Activated T-cell treated with anti-CD3 and anti-CD28 coated beads, Interleukin-2, amount 50 U/mL, for 1 hour (primary cell): ENCODE results near the gene STAU1.
"Not testable (repeated sequence)": the region's sequence is repeated elsewhere in the genome, so short reads cannot be mapped to it uniquely, and the experiment has no call there.

ENCODE experiments used
- DNase-seq: peaks from one replicate; pipeline ENCODE4 v3.0.0-alpha.2; 2020

Gene STAU1

DNA sequence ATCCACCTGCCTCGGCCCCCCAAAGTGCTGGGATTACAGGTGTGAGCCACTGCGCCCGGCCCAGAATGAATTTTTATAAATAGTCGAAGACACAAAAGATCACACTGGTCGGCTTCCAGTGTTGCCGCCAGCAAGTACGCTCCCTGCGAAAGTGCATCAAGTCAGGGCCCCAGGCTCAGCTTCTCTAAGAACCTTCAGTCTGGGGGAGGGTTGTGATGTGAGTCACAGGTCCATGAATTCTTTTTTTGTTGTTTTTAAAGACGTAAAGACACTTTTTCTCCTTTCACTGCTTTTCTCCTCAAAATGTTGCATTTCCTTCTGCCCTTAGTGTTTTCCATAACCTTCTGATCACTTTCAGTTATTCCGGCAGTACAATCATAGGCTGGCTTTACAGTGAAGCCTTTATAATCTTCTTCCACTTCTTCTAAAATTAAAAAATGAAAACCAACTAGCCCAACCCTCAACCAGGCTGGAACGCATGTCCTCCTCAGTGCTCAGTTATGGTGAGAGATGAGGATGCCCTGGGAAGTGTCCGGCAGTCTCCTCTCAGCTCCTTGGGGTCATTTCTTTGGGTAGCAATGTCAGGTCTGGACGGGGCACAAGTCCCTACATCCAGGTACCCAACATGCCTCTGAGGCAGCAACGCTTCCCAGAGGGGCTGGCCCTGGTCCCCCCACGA is 75.4 kb downstream of the STAU1 start:
- no peak for DNase-seq

- no peak for DNase-seq
Observed at GRCh38 chr20:49110767-49111694, 77.1 kb downstream of the STAU1 start.

GRCh38 chr20:49106328-49106727 is 81.8 kb downstream of the STAU1 start:
- DNase-seq = no peak

GRCh38 chr20:49104979-49105547 is 83.1 kb downstream of the STAU1 start:
- not testable (repeated sequence) for DNase-seq

DNA sequence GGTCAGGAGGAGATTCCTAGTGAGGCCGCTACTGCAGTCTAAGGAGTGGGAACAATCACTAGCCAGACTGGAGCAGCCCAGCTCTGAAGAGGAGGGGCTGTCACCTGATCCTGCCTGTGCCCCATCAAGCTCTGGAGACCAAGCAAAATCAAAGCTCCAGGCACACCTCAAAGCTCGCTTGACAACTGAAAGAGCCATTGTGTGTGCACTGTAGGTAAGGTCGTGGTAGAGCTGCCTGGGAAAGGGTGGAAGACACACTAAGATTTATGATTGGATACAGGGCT is 83.8 kb downstream of the STAU1 start:
- no peak for DNase-seq

- DNase-seq = no peak
Observed at GRCh38 chr20:49103647-49104364, 84.3 kb downstream of the STAU1 start.

DNA sequence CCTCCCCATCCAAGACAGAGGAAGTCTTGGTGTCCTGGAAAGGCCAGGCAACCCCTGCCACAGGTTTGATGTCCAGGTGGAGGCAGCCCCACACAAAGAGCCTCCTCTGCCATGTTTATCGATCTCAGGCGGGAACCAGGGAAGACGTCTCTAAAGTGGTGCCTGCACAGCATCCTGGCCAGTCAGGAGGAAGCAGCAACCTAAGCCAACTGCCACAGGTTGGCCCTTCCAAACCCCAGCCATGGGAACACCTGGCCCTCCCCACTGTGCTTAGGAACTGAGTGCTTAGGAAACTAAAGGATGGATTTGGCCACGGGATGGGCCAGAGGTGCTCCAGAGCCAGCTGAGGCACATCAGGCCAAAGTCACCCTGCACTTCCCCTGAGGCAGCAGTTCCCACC is 85.1 kb downstream of the STAU1 start:
- DNase-seq = no peak

DNA sequence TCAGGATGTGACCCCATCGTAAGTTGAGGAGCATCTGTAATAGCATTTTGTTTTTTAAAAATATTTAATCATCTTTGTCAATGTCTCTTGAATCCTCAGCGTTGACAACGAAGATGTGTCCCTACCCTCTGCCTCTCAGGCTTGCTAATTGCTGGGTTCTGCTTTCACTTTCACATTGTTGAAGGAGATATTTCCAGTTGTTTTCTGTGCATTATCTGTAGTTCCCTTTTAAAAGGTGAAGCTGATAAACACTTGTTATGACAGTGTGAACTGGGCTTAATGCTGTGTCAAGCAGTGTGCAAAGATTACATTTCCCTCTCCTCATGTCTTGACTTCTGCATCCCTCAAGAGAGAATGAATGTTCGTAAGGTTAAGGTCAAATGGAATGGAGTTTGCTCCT is 87.2 kb downstream of the STAU1 start:
- no peak for DNase-seq

DNA sequence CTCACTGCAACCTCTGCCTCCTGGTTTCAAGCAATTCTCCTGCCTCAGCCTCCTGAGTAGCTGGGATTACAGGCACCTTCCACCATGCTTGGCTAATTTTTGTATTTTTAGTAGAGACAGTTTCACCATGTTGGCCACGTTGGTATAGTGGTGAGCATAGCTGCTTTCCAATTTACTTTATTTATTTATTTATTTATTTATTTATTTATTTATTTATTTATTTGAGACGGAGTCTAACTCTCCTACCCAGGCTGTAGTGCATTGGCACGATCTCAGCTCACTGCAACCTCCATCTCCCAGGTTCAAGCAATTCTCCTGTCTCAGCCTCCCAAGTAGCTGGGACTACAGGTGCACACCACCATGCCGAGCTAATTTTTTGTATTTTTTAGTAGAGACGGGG is 87.8 kb downstream of the STAU1 start:
- DNase-seq = not testable (repeated sequence)

- no peak for DNase-seq
Observed at GRCh38 chr20:49099011-49099410, 89.1 kb downstream of the STAU1 start.

GRCh38 chr20:49098136-49098535 is 90.0 kb downstream of the STAU1 start:
- no peak for DNase-seq

DNA sequence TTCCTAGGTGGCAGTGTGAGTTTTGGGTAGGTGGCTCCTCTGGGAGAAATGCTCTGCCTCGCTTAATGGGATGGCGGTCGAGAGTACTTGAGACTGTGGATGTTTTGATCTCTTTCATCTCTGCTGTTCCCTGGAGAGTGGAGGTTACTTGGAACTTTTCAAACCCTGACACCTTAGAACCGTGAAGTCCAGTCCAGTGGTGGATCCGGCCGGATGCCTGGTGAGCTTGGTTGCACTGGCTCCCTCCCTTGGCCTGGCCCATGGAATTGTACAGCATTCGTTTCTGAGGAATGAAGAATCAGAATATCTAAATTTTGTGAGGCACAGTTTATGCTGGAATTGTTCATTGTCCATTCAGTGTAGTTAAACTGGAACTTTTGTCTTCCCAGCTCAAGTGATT is 91.0 kb downstream of the STAU1 start:
- DNase-seq = no peak

DNA sequence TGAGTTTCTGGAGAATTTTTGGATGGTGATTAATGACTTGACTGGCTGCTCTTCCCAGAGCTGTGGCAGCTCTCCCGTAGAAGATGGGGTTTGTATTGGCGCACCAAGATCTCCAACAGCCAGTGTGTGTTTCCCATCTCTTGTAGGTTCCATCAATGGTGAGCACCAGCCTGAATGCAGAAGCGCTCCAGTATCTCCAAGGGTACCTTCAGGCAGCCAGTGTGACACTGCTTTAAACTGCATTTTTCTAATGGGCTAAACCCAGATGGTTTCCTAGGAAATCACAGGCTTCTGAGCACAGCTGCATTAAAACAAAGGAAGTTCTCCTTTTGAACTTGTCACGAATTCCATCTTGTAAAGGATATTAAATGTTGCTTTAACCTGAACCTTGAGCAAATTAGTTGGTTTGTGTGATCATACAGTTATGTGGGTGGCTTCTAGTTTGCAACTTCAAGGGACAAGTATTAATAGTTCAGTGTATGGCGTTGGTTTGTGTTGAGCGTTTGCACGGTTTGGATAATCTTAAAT is 91.9 kb downstream of the STAU1 start:
- DNase-seq = no peak

DNA sequence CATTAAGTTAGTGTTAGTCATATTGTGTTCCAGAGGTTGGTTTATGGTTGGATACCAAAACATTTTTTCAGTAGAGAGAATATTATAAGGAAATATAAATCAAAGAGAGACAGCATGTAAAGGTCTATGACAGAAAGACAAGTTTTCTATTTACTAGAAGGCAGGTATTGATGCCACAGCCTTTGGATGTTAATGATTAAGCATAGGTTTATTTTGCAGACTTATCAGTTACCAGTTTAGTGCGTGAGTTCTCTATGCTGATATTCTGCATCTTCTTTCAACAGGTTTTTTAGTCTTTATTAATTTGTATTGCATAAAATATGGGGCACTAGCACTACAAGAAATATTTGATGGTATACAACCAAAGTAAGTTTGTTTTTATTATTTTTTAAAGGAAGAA is 96.4 kb downstream of the STAU1 start:
- DNase-seq = no peak

DNA sequence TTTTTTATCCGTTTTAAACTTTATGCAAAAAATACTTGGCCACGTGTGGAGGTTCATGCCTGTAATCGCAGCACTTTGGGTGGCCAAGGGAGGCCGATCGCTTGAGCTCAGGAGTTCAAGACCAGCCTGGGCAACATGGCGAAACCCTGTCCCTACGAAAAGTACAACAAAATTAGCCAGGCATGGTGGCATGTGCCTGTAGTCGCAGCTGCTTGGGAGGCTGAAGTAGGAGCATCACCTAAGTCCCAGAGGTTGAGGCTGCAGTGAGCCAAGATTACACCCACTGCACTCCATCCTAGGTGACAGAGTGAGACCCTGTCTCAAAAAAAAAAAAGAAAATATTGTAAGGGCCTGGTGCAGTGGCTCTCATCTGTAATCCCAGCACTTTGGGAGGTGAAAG is 97.0 kb downstream of the STAU1 start:
- DNase-seq = no peak

DNA sequence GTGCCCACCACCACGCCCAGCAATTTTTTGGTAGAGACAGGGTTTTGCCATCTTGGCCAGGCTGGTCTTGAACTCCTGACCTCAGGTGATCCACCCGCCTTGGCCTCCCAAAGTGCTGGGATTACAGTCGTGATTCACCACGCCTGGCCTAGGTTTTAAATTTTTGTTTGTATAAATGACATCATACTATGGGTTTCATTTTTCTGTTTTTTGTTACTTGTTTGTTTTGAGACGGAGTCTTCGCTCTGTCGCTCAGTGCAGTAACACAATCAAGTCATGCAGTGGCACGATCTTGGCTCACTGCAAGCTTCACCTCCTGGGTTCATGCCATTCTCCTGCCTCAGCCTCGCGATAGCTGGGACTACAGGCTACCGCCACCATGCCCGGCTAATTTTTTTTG is 105.8 kb downstream of the STAU1 start:
- not testable (repeated sequence) for DNase-seq

DNA sequence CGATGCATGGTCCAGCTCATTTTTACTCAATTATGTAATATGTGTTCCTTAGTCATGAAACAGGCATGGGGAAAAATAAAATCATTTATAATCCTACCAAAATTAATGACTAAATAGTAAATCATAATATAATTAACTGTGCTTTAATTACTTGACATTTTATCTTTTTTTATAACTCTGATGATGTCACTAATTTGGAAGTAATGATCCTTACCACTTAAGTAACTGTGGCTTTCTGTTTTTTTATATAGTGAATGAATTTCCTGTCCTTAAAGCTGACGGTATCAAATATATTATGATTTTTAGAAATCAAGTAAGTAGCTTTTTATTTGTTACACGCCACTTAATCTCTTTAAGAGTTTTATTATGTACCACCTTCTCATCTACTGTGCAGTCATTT is 109.8 kb downstream of the STAU1 start:
- no peak for DNase-seq

- DNase-seq = no peak
Observed at GRCh38 chr20:49074521-49074920, 113.6 kb downstream of the STAU1 start.
